H1 (cell line): ENCODE measurements around the gene RHEX. TPM values are rescaled to one million over a fixed set of nuclear protein-coding genes. Genes with fewer than 3 reads are reported as not detected.
A peak's percentile ranks its signal among the peaks of the same experiment; 100 is the strongest.

Experiments
- CTCF ChIA-PET: fragments of 300-600 bp; sonication (Branson Sonifier 250); formaldehyde crosslinking; loops from one replicate; lab custom pipeline; 2021; ENCODE audit not compliant: partially characterized antibody; lab: Charles Lee
- POLR2A ChIA-PET: fragments of 300-600 bp; sonication (Branson Sonifier 250); formaldehyde crosslinking; loops from one replicate; lab custom pipeline; 2021; ENCODE audit warnings: inconsistent platforms; ENCODE audit not compliant: partially characterized antibody; lab: Charles Lee
- DNase-seq, 2 experiments: peaks; one replicate each; pipeline versions ENCODE4 v3.0.0 to v3.0.0-alpha.2; 2010 to 2022; ENCODE audit warnings: low spot score in 2 of 2, low read depth in 1 of 2, mixed read lengths in 1 of 2
- FAIRE-seq: peaks from 2 replicates; lab custom pipeline; 2011; peaks lifted over from hg19 to GRCh38; lab: Jason Lieb, UNC
- H2AFZ ChIP-seq: 2 replicates; pipeline ENCODE4 v1.8.1; 2012; ENCODE audit warnings: low read length, inconsistent platforms
- H2AK5ac ChIP-seq: 2 replicates; pipeline ENCODE4 v1.6.1; 2013; ENCODE audit warnings: low read depth, low read length
- H2BK120ac ChIP-seq: replicated peaks from 2 replicates; pipeline ENCODE3; 2013; ENCODE audit warnings: low read depth, low read length, inconsistent platforms
- H2BK12ac ChIP-seq: 2 replicates; pipeline ENCODE4 v1.6.1; 2013; ENCODE audit warnings: low read depth, low read length
- H2BK15ac ChIP-seq: 2 replicates; pipeline ENCODE4 v1.6.1; 2013; ENCODE audit warnings: low read length
- H2BK20ac ChIP-seq: 2 replicates; pipeline ENCODE4 v1.6.1; 2013; ENCODE audit warnings: low read length
- H2BK5ac ChIP-seq: 2 replicates; pipeline ENCODE4 v1.6.1; 2013; ENCODE audit warnings: low read depth, low read length
- H3K14ac ChIP-seq: 2 replicates; pipeline ENCODE4 v1.6.1; 2013; ENCODE audit warnings: inconsistent platforms; ENCODE audit not compliant: insufficient read length
- H3K18ac ChIP-seq: 2 replicates; pipeline ENCODE4 v1.6.1; 2013; ENCODE audit warnings: low read length; ENCODE audit errors: extremely low read depth
- H3K23ac ChIP-seq: 2 replicates; pipeline ENCODE4 v1.6.1; 2013; ENCODE audit warnings: inconsistent platforms; ENCODE audit not compliant: insufficient read length
- H3K23me2 ChIP-seq: 2 replicates; pipeline ENCODE4 v1.6.1; 2013; ENCODE audit warnings: low read depth, low read length
- H3K27ac ChIP-seq: 2 replicates; pipeline ENCODE4 v1.6.1; 2011; ENCODE audit warnings: low read depth, low read length, inconsistent platforms
- H3K27me3 ChIP-seq, 4 experiments: replicated peaks in 1 of 4; 1 replicate in 1 of 4; 2 replicates in 3 of 4; pipeline versions ENCODE4 v1.6.1 to v1.8.1; 2011 to 2013; ENCODE audit warnings: low read length in 3 of 4, mild to moderate bottlenecking in 3 of 4, inconsistent platforms in 2 of 4, mixed read lengths in 2 of 4, moderate library complexity in 1 of 4; ENCODE audit not compliant: control insufficient read depth in 3 of 4, insufficient read depth in 3 of 4; ENCODE audit errors: extremely low read depth in 1 of 4
- H3K36me3 ChIP-seq, 4 experiments: 2 replicates each; pipeline versions ENCODE4 v1.6.1 to v1.8.1; 2011 to 2013; ENCODE audit warnings: mild to moderate bottlenecking in 4 of 4, low read length in 3 of 4, moderate library complexity in 2 of 4, control low read depth in 1 of 4, inconsistent platforms in 1 of 4; ENCODE audit not compliant: insufficient read depth in 4 of 4, control insufficient read depth in 2 of 4
- H3K4ac ChIP-seq: replicated peaks from 2 replicates; pipeline ENCODE3; 2013; ENCODE audit warnings: low read length, low read depth, mixed read lengths, inconsistent platforms; ENCODE audit not compliant: insufficient read length
- H3K4me1 ChIP-seq, 4 experiments: replicated peaks in 1 of 4; 1 replicate in 1 of 4; 2 replicates in 3 of 4; pipeline versions ENCODE4 v1.6.1 to v1.8.1; 2011 to 2013; ENCODE audit warnings: low read length in 3 of 4, inconsistent platforms in 2 of 4, mixed read lengths in 1 of 4; ENCODE audit not compliant: insufficient read depth in 4 of 4, control insufficient read depth in 3 of 4
- H3K4me2 ChIP-seq, 2 experiments: 2 replicates each; pipeline versions ENCODE4 v1.6.1 to v1.8.1; 2011 to 2013; ENCODE audit warnings: low read depth in 2 of 2, low read length in 2 of 2, control low read depth in 1 of 2, inconsistent platforms in 1 of 2, mild to moderate bottlenecking in 1 of 2; ENCODE audit not compliant: insufficient read depth in 1 of 2
- H3K4me3 ChIP-seq, 4 experiments: fragments of 200-600, 300-600 bp in 1 of 4; sonication (generic), shearing (Covaris generic), sonication (Bioruptor Twin) in 1 of 4; 2 replicates each; pipeline versions ENCODE4 v1.5.1 to v1.8.1; 2011 to 2016; ENCODE audit warnings: low read length in 4 of 4, low read depth in 3 of 4, control low read depth in 2 of 4, inconsistent platforms in 2 of 4, mild to moderate bottlenecking in 2 of 4, mixed read lengths in 1 of 4, moderate library complexity in 1 of 4; ENCODE audit not compliant: insufficient read depth in 2 of 4; ENCODE audit errors: extremely low read depth in 1 of 4
- H3K56ac ChIP-seq: replicated peaks from 2 replicates; pipeline ENCODE3; 2013; ENCODE audit warnings: low read depth, mild to moderate bottlenecking, mixed read lengths, low read length, inconsistent platforms; ENCODE audit not compliant: insufficient read length
- H3K79me1 ChIP-seq: 2 replicates; pipeline ENCODE4 v1.6.1; 2013; ENCODE audit warnings: low read depth, low read length, control low read depth
- H3K79me2 ChIP-seq, 2 experiments: 2 replicates each; pipeline versions ENCODE4 v1.6.1 to v1.8.1; 2012 to 2013; ENCODE audit warnings: low read length in 2 of 2, mild to moderate bottlenecking in 2 of 2, inconsistent platforms in 1 of 2; ENCODE audit not compliant: insufficient read depth in 2 of 2, control insufficient read depth in 1 of 2
- H3K9ac ChIP-seq, 4 experiments: replicated peaks in 1 of 4; 1 replicate in 1 of 4; 2 replicates in 3 of 4; pipeline versions ENCODE4 v1.6.1 to v1.8.1; 2011 to 2013; ENCODE audit warnings: low read depth in 3 of 4, low read length in 3 of 4, control low read depth in 2 of 4, mild to moderate bottlenecking in 2 of 4, moderate library complexity in 2 of 4, inconsistent platforms in 1 of 4; ENCODE audit errors: extremely low read depth in 1 of 4
- H3K9me3 ChIP-seq, 2 experiments: 2 replicates each; pipeline versions ENCODE4 v1.6.1 to v1.8.1; 2012 to 2013; ENCODE audit warnings: mild to moderate bottlenecking in 2 of 2, moderate library complexity in 2 of 2, control low read depth in 1 of 2, inconsistent platforms in 1 of 2, low read depth in 1 of 2, low read length in 1 of 2, mixed read lengths in 1 of 2; ENCODE audit not compliant: insufficient read depth in 2 of 2
- H4K20me1 ChIP-seq, 2 experiments: replicated peaks in 1 of 2; 2 replicates each; pipeline versions ENCODE3 to v1.8.1; 2011 to 2013; ENCODE audit warnings: inconsistent platforms in 2 of 2, low read length in 2 of 2, mild to moderate bottlenecking in 1 of 2; ENCODE audit not compliant: insufficient read depth in 2 of 2, control insufficient read depth in 1 of 2
- H4K5ac ChIP-seq: 2 replicates; pipeline ENCODE4 v1.6.1; 2013; ENCODE audit warnings: low read length, low read depth, mixed read lengths, inconsistent platforms; ENCODE audit not compliant: insufficient read length
- H4K8ac ChIP-seq: 2 replicates; pipeline ENCODE4 v1.8.0; 2013; ENCODE audit warnings: mild to moderate bottlenecking, moderate library complexity, low read length, inconsistent platforms; ENCODE audit not compliant: insufficient read depth; ENCODE audit errors: extremely low read depth
- H4K91ac ChIP-seq: replicated peaks from 2 replicates; pipeline ENCODE3; 2013; ENCODE audit warnings: low read length, mixed read lengths, inconsistent platforms; ENCODE audit not compliant: insufficient read length
- ATF2 ChIP-seq: IDR thresholded peaks from 2 replicates; pipeline ENCODE4 v1.6.1; 2012; ENCODE audit warnings: low read length, inconsistent platforms
- CHD1 ChIP-seq: IDR thresholded peaks from 2 replicates; pipeline ENCODE4 v1.6.1; 2012; ENCODE audit warnings: low read depth, low read length, improper control_type of control experiment
- CTCF ChIP-seq, 3 experiments: IDR thresholded peaks; 1 replicate in 2 of 3; 2 replicates in 1 of 3; pipeline versions ENCODE4 v1.5.1 to v1.6.1; 2011; ENCODE audit warnings: low read length in 3 of 3, mild to moderate bottlenecking in 3 of 3, inconsistent platforms in 2 of 3, low read depth in 1 of 3, moderate library complexity in 1 of 3; ENCODE audit not compliant: insufficient read depth in 1 of 3; ENCODE audit errors: control extremely low read depth in 1 of 3
- FOSL1 ChIP-seq: IDR thresholded peaks from 2 replicates; pipeline ENCODE4 v1.6.1; 2011; ENCODE audit warnings: mild to moderate bottlenecking, low read depth, low read length, moderate library complexity; ENCODE audit not compliant: insufficient read depth
- KDM1A ChIP-seq: fragments of 200-600, 300-600 bp; sonication (generic); IDR thresholded peaks from 2 replicates; pipeline ENCODE4 v1.7.1; 2016; ENCODE audit warnings: mild to moderate bottlenecking, low read length, borderline replicate concordance
- POLR2A ChIP-seq, 2 experiments: IDR thresholded peaks; 1 replicate in 1 of 2; 2 replicates in 1 of 2; pipeline ENCODE4 v1.6.1; 2011; ENCODE audit warnings: low read depth in 2 of 2, low read length in 2 of 2, mild to moderate bottlenecking in 2 of 2; ENCODE audit errors: control extremely low read depth in 1 of 2
- RXRA ChIP-seq: IDR thresholded peaks from 2 replicates; pipeline ENCODE4 v1.6.1; 2011; ENCODE audit warnings: low read depth, mild to moderate bottlenecking, low read length, moderate library complexity; ENCODE audit not compliant: insufficient read depth
- ZNF274 ChIP-seq: IDR thresholded peaks from 2 replicates; pipeline ENCODE4 v1.7.0; 2012; ENCODE audit warnings: low read length, borderline replicate concordance; ENCODE audit errors: extremely low read depth
- WGBS, 2 experiments: shearing (Covaris generic) in 1 of 2; methylation state at CpG; one replicate each; pipeline versions ENCODE4 v1.1.6 to v1.1.7; 2013 to 2015; ENCODE audit warnings: low lambda C conversion rate in 2 of 2, mixed read lengths in 2 of 2, inconsistent platforms in 1 of 2, low coverage in 1 of 2, missing lambda C conversion rate in 1 of 2; ENCODE audit not compliant: insufficient replicate concordance in 2 of 2, insufficient coverage in 1 of 2, insufficient read length in 1 of 2; ENCODE audit errors: extremely low coverage in 1 of 2, missing lambda C conversion rate in 1 of 2; 5-methylcytosine and 5-hydroxymethylcytosine counted together
- polyA plus RNA-seq, 7 experiments: library from polyadenylated mRNA; depleted of rRNA in 3 of 7; stranded (reverse) in 5 of 7; unstranded in 2 of 7; fragments of >200 nt in 5 of 7; fragments of 200-250 nt in 2 of 7; gene quantifications; 1 replicate in 5 of 7; 2 replicates in 1 of 7; 4 replicates in 1 of 7; pipeline versions ENCODE4 v1.2.1 to v1.2.3, GENCODE V29; 2011 to 2013; ENCODE audit warnings: missing spikeins in 2 of 7, mixed read lengths in 2 of 7
- total RNA-seq: library from RNA; stranded (reverse); fragmentation: NEBNext Ultra II Directional; extraction: Animal tissue kit (Norgen Biotek cat#: 25700); gene quantifications from 2 replicates; pipeline ENCODE4 v1.2.1, GENCODE V29; 2021

The RHEX gene
- total and polyA plus RNA-seq, 2 of the 8 experiments (the other 6 are each of a cell fraction or from before 2014, with no cell fraction given): not detected

GRCh38 chr1:206112600-206113301 is 59.8 kb downstream of the RHEX start:
- Histone ChIP-seq H3K27me3 (peaks cover 0 to 19% (median 17%) of the 10 kb centered on the region in 4 experiments; a peak in 6 of 7 replicates), H3K4me1 (peaks cover 0 to 3% (median 1%) of the 10 kb centered on the region in 4 experiments; a peak in 3 of 7 replicates), H3K23me2 (peaks cover 12% of the 10 kb centered on the region), H3K79me1 (peaks cover 2% of the 10 kb centered on the region; the same call in 1 of the 2 replicates), H3K79me2 (no peaks in the 10 kb centered on the region), H3K56ac (no peak overlapping the region), H2BK12ac (no peak overlapping the region), H4K20me1 (peaks cover 0 to 2% of the 10 kb centered on the region in 2 experiments), H3K4ac (no peak overlapping the region), H2AFZ (no peak overlapping the region), H4K8ac (no peak overlapping the region), H3K23ac (no peak overlapping the region), H2BK5ac (no peak overlapping the region), H3K27ac (no peak overlapping the region), H4K5ac (no peak overlapping the region), H2BK20ac (no peak overlapping the region), H3K14ac (no peak overlapping the region), H2AK5ac (no peak overlapping the region), H3K9ac (no peak overlapping the region), H2BK120ac (no peak overlapping the region), H3K36me3 (no peaks in the 10 kb centered on the region), H3K4me2 (no peak overlapping the region), H3K18ac (no peak overlapping the region), H4K91ac (no peak overlapping the region), H3K9me3 (no peaks in the 10 kb centered on the region), H2BK15ac (no peak overlapping the region), H3K4me3 (no peak overlapping the region)
- POLR2A ChIA-PET: no interaction called here
- FAIRE-seq (no peak), DNase-seq (peak in 1 of 2 experiments; percentile 32)
- CTCF ChIA-PET: interaction anchor here (1.3 to 16.5 kb wide), 3 partner anchors 81 to 131 kb away, joined by 3 to 262 read pairs (median 166); no protein-coding TSS in a partner anchor
- WGBS, 2 experiments: 81% methylated on average over 9 of the region's 9 CpGs; no CpG with 5 or more reads in 1 of the 2 experiments
- TF ChIP-seq RXRA: no peak
- TF ChIP-seq FOSL1: no peak
- no peak for TF ChIP-seq KDM1A
- TF ChIP-seq CHD1: no peak
- no peak for TF ChIP-seq ATF2
- no peak for TF ChIP-seq CTCF (IDR thresholded peaks at IDR 0.05; ENCODE audit: control extremely low read depth in 1 of 3, insufficient read depth in 1 of 3, low read depth in 1 of 3, low read length in 3 of 3)
- TF ChIP-seq ZNF274: no peak
- no peak for TF ChIP-seq POLR2A (IDR thresholded peaks at IDR 0.05; ENCODE audit: control extremely low read depth in 1 of 2, low read depth in 2 of 2, low read length in 2 of 2)
